OCI-M2 (cell line): Measurements from ENCODE around the gene SERPINA10.

Source experiments
- DNase-seq: peaks from one replicate; lab custom pipeline; 2025; ENCODE audit not compliant: unreplicated experiment; lab: John Stamatoyannopoulos, UW

The SERPINA10 gene, protein sequence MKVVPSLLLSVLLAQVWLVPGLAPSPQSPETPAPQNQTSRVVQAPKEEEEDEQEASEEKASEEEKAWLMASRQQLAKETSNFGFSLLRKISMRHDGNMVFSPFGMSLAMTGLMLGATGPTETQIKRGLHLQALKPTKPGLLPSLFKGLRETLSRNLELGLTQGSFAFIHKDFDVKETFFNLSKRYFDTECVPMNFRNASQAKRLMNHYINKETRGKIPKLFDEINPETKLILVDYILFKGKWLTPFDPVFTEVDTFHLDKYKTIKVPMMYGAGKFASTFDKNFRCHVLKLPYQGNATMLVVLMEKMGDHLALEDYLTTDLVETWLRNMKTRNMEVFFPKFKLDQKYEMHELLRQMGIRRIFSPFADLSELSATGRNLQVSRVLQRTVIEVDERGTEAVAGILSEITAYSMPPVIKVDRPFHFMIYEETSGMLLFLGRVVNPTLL

GRCh38 chr14:94292872-94293577 lies at the start of gene SERPINA10:
TSS of gene SERPINA10 (minus strand) at chr14:94293268. CDS start at chr14:94290593, 2,675 bp downstream.
- DNase-seq: no peak

DNA sequence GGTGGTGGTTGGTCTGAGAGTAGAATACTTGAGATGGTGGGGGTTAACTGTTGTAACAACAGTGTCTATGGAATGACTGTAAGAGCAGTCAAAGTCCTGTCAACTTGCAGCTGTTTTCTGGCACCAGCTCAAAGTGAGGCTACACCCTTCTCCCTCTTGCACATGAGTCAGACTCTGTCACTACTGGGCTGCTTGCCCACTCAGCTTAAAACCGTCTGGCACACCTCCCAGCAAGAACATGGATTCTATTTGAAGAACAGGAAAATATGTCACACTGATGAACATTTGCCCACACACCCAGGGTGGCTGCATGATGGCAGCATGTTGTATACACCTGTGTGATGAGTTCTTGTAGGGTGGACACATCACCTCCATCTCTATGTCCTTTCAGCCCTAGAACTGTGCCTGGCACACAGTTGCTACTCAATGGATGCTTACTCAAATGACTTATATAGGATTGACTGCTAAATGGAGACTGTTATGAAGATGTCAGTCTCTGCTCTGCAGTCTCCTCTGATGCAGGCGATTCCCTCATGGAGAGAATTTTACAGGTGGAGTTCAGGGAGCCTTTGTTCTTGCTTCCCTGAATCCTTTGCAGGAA lies 49.4 kb upstream of the SERPINA10 start:
- DNase-seq: no peak

- DNase-seq: no peak
These were observed 48.7 kb upstream of the SERPINA10 start for GRCh38 chr14:94341656-94342333.

- DNase-seq: no peak
These were observed 47.5 kb upstream of the SERPINA10 start for GRCh38 chr14:94340533-94340932.

DNA sequence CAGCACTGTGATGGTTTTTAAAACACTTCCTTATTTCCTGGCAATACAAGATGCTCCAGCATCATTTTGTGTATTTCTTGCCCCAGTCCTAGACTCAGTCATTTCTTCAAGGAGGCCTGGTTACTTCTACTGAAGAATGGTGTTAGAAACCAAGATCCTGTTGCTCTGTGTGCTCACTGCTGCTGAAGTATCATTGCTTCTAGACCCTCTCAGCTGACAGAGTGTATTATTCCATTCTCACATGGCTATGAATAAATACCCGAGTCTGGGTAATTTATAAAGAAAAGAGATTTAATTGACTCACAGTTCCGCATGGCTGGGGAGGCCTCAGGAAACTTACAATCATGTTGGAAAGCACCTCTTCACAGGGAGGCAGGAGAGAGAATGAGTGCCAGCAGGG lies 45.0 kb upstream of the SERPINA10 start:
- no peak for DNase-seq

DNA sequence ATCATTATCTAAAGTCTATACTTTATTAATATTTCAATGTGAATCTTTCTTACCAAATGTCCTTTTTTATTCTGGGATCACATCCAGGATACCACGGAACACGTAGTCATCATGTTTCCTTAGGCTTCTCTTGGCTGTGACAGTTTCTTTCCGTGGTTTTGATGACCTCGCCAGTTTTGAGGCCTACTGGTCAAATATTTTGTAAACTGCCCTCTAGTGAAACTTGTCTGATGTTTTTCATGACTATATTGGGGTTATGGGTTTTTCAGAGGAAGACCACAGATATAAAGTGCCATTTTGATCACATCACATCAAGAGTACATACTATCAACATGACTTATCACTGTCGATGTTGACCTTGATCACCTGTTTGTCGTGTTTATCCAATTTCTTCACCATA lies 44.2 kb upstream of the SERPINA10 start:
- DNase-seq: no peak

DNA sequence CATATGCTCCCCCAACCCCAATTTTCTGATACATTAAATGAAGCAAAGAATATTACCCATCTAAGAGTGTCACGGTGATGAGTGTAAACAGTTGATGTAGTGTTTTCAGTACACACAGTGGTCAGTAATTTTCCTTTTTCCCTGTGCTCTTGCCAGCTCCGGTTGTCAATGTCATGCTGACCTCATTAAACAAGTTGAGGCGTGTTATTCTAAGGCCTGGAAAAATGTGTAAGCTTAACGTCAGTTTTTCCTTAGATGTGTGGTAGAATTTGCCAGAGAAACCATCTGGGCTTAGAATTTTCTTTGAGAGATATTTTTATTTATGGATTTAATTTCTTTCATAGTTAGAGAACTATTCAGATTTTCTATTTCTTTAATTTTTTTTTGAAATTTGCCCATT lies 41.8 kb upstream of the SERPINA10 start:
- no peak for DNase-seq

DNA sequence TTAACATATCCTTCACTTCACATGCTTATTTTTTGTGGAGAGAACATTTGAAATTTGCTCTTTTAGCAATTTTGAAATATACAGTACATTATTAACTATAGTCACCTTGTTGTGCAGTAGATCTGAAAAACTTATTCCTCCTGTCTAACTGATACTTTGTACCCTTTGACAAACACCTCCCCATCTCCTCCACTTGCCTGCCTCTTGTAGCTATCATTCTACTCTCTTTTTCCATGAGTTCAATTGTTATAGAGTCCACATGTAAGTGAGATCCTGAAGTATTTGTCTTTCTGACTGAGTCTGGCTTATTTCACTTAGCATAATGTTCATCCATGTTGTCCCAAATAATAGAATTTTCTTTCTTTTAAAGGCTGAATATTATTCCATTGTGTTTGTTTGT lies 39.5 kb upstream of the SERPINA10 start:
- no peak for DNase-seq

DNA sequence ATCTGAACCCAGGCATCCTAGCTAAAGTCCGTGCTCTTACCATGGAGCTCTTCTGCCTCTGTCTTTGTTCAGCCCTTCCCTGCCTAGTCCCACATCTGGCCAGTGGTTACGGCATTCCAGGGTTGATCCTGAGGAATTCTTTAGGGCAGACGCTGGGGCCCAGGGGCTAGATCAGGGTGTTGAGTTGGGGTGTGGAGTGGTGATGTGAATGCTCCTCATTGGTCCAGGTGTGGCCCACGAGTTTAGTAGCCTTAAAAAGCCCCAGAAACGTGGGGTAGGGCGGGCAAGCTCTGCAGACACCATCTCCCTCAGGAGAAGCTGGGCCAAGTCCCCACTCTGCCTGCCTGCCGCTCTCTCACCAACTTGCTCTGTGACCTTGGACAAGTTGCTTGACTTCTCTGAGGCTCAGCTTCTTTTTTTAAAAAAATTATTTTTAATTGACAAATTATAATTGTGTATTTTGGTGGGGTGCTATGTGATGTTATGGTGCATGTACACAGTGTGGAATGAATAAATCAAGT lies 39.1 kb upstream of the SERPINA10 start:
- DNase-seq: no peak

- no peak for DNase-seq
These were observed 38.4 kb upstream of the SERPINA10 start for GRCh38 chr14:94331462-94331861.

DNA sequence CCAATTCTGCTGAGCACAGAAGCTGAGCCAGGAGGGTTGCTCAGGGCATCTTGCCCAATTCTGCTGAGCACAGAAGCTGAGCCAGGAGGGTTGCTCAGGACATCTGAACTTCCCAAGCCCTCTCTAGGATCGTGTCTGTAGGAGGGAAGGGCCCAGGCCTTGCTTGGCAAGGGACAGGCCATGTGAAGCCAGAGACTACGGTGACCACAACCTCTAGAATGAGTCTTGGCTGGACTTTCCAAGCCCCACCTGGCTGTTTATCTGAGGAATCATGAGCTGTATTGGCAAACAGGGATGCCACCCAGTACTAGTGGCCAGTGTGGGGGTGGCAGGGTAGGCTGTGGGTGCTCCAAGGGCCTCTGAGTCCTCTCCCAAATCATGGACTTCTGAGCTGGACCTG lies 37.8 kb upstream of the SERPINA10 start:
- DNase-seq: no peak

DNA sequence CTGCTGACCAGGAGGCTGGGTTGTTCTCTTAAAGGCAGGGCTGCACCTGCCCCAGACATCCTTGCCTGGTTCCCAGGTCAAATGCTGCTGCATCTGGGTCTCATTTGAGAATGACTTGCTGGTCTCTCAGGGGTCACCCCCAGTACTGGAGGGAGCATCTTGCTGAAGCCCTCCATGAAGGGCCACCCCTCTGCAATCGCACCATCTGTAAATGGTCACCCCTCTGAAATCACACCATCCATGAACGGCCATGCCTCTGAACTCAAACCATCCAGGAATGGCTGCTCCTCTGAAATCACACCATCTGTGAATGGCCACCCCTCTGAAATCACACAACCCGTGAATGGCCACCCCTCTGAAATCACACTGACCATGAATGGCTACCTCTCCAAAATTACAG lies 37.4 kb upstream of the SERPINA10 start:
- DNase-seq: no peak

- no peak for DNase-seq
These were observed 36.8 kb upstream of the SERPINA10 start for GRCh38 chr14:94329857-94330256.

DNA sequence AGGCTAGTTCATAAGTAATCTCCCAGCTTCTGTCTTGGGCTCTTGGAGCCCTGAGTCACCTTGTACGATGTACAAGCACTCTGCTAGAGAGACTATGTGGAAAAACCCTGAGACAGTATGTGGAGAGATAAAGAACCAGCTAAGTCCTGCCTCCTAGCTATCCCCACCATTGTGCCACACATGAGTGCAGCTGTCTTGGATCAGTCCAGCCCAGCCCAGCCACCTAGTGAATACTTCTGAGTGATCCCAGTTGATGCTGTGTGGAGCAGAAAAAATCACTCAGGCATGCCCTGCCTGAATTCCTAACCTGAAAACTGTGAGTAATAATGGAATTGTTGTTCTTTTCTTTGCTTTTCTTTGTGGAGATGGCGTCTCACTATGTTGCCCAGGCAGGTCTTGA lies 35.1 kb upstream of the SERPINA10 start:
- DNase-seq: no peak

GRCh38 chr14:94322648-94323570 lies 29.8 kb upstream of the SERPINA10 start, which contains the start of gene SERPINA6:
TSS of gene SERPINA6 (minus strand) at chr14:94323336. CDS start at chr14:94314648, 8,688 bp downstream.
- no peak for DNase-seq

DNA sequence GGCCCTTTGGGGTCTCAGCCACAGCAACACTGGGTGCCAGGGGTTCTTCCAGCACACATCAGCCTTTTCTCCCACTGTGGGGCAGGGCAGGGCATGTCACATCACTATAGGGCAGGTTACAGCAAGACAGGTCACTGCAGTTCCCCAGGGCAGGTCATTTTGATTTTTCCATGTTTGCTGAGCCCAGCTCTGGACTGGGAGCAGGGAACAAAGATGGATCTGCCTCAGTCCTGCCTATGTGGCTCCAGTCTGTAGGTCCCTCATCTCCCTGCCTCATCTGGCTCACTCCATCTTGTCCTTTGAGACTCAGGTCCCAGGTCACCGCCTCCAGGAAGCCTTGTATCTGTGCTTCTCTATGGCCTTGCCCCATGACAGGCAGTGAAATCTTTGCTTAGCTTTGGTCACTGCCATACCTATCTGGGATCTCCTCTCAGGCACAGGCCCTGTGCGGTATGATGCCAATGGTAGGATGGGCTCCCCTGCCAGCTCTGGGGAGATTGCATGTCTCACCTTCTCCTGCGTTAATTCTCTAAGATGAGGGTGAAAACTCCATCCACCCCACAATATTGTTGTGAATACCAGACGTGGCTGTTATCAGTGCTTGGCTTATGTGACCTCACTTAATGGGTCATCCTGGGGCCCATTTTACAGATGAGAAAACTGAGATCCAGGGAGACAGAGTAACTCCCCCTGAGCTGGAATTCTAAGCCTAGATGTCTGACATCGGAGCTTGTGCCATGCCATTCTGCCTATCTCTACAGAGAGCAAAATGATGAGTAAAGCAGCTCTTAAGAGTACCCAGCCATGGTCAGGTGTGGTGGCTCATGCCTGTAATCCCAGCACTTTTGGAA lies 28.6 kb upstream of the SERPINA10 start:
- DNase-seq: no peak

- DNase-seq: no peak
These were observed 27.2 kb upstream of the SERPINA10 start for GRCh38 chr14:94320243-94320642.

DNA sequence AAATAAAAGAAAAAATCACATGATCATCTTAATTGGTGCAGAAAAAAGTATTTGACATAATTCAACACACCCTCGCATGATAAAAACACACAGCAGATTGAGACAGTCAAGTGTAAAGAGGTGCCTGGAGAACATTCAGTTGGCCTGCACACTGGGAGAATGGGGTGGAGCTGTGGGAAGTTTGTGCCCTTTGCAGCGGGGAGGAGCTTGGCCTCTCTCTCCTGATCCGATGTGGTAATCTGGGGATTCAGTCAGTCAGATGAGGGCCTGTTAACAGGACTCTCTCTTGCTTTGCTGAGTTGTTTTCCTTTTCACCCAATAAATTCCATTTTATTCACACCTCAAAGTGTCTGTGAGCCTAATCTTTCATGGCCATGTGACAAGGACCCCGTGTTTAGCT lies 24.2 kb upstream of the SERPINA10 start:
- DNase-seq: no peak

DNA sequence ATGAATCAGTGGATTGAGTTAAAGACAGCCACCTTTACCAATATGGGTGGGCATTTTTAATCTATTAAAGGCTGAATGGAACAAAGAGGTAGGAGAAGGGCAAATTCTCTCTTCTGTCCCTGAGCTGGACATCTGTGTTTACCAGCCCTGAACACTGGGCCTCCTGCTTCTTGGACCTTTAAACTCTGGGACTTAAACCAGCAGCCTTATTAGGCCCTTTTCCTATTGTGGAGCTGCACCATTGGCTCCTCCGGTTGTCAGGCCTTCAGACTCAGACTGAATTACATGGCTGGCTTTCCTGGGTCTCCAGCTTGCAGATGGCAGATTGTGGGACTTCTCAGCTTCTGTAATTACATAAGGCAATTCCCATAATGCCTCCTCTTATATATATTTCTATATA lies 23.6 kb upstream of the SERPINA10 start:
- DNase-seq: no peak
